GM18870 (cell line): Measurements from ENCODE around the gene SPOP.
"Not testable (repeated sequence)": the region's sequence is repeated elsewhere in the genome, so short reads cannot be mapped to it uniquely, and the experiment has no call there.

Experiments
- ATAC-seq: cut with Tn5 transposase; IDR thresholded peaks from one replicate; pipeline ENCODE4 v1.9.1; 2021; ENCODE audit warnings: moderate library complexity; ENCODE audit not compliant: unreplicated experiment

The SPOP gene

DNA sequence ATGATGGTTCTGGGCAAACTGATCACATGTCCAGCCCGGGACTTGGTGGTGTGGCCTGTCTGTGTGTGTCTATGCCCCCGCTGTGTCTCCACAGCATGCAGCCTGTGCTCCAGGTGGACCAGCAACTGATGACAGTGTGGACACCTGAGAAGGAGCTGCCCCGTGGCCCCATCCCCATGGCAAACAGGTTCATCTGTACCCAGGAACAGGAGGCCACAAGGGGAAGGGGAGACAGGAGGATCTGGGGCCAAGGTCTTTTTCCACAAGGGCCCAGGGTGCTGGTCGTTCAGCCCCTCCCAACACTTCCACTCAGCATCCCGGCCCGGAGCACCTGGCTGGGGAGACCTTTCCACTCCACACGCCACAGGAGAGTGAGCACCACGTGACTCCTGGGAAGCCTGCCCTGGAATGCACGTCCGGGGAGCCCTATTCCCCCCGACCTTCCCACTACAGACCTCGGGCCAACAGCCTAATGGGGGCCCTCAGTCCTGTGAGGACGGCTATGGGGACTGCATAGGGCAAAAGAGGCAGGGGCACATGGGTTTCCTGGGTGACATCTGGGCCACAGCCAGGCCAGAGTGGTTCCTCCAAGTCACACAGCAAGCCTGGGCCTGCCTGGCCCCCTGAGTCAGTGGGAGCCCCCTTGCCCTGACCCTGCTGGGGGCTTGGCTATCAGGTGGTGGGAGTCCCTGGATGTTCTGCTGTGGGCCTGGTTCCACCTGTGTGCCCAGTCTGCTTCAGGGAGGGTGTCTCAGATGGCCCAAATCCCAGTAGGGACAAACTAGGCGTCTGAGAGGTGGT lies 123.0 kb downstream of the SPOP start:
- ATAC-seq: no peak

- no peak for ATAC-seq
Observed at GRCh38 chr17:49553676-49554335, 124.1 kb downstream of the SPOP start.

DNA sequence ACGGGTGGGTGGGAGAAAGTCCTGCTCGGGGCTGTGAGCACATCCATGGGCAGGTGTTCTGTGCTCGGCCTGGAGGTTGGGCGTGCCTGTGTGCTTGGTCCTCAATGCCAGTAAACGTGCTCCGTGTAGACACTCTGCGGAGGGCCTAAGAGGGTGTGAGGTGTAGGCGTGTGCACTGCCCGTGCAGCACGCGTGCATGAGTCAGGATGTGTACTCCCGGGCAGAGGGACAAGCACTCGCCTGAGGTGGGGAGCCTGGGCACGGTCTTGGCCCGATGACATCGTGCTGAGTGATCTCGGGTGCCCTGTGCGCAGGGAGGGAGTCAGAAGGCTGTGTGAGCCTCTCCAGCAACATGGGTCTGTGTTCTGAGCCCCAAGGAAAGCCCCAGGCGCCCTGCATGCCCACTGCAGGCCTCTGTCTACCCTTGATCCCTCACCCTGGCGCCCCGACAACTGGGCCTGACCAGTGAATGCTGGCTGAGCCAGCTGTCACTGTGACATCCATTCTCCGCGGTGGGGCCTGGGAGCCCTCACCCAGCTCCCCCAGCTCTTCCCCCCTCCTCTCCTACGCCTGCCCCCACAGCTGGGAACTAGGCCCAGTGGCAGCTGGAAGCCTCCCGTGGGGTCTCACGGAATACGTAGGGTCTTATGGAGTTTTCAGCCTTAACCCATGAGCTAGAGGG lies 125.7 kb downstream of the SPOP start:
- ATAC-seq: no peak

DNA sequence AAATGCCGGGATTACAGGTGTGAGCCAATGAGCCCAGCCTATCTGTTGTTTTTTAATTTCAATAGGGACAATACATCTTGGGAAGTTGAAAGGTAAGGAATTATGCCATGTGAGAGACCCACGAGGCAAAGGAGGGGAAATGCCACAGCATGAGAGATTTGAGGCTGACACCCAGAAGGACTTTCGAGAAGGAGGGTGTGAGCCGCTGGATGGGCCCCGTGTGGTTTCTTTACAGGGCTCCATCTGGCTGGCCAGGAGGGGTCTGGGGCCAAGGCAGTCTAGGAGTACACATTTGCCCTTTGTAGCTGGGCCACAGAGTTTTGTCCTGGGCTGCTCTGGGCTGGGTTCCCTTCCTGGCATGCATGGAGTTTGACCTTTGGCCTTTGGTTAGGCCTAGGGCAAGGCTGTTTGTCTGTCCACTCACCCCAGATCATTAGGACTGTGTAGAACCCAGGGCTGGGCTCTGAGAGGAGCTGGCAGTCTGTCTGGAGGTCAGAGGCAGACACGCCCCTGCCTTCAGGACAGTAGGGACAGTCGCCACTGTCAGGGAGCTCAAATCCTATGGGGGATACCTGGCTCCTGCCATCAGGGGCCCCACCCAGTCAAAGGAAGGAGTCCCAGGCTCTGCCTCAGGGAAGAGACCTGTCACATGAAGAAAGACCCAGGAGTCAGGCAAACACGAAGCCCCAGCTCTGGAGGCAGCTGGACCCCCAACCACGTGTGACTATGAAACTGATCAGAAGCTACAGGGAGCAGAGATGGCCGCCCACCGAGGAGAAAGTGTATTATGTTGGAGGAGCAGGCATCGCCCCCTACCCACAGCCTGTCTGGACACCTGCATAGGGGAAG lies 126.5 kb downstream of the SPOP start:
- no peak for ATAC-seq

GRCh38 chr17:49550764-49551163 lies 127.1 kb downstream of the SPOP start:
- ATAC-seq: not testable (repeated sequence)

GRCh38 chr17:49549691-49550678 lies 127.9 kb downstream of the SPOP start:
- ATAC-seq: no peak

- no peak for ATAC-seq
Observed at GRCh38 chr17:49549311-49549605, 128.6 kb downstream of the SPOP start.
